ENCODE data around the gene MRPS25. TPM values are rescaled to one million over a fixed set of nuclear protein-coding genes. Genes with fewer than 3 reads are reported as not detected.

The MRPS25 gene
- 60.2 TPM for total RNA-seq
- long read RNA-seq, full-length matches to known transcripts, result 42 of 64 reads
- long read RNA-seq, partial matches to known transcripts, result 3 of 64 reads
- long read RNA-seq, other reads (novel, unspliced or antisense), result 19 of 64 reads

- Histone ChIP-seq H3K4me1 (peaks cover 14% of the 10 kb centered on the region), H3K36me3 (no peaks in the 10 kb centered on the region), H3K9me3 (no peaks in the 10 kb centered on the region), H3K27me3 (no peaks in the 10 kb centered on the region), H3K27ac (peak within 1 kb of the TSS; percentile 88), H3K4me3 (peak within 1 kb of the TSS; percentile 84)
- peak; percentile 97 for DNase-seq
- ATAC-seq, result peak; percentile 98
- no peak for TF ChIP-seq CTCF (IDR thresholded peaks at IDR 0.05)
- intact Hi-C loops (cut with DNase I), result no loop called here
Measured at GRCh38 chr3:15064835-15065549, at the start of gene MRPS25. MRPS25 (minus strand) TSS chr3:15065315; CDS start chr3:15065194, 121 bp downstream.

- ATAC-seq (no peak), DNase-seq (no peak)
- intact Hi-C loops (cut with DNase I), result no loop called here
- H3K27me3 ChIP-seq, result no peaks in the 10 kb centered on the region
- no peak overlapping the region for H3K27ac ChIP-seq
- no peaks in the 10 kb centered on the region for H3K9me3 ChIP-seq
- H3K36me3 ChIP-seq, result no peaks in the 10 kb centered on the region
- H3K4me3 ChIP-seq, result no peak overlapping the region
- H3K4me1 ChIP-seq, result no peaks in the 10 kb centered on the region
- TF ChIP-seq CTCF (IDR thresholded peaks at IDR 0.05), result no peak
Measured at GRCh38 chr3:15113884-15114283, 48.8 kb upstream of the MRPS25 start.

- Histone ChIP-seq H3K9me3 (no peaks in the 10 kb centered on the region), H3K36me3 (no peaks in the 10 kb centered on the region), H3K27ac (no peak overlapping the region), H3K4me1 (no peaks in the 10 kb centered on the region), H3K4me3 (no peak overlapping the region), H3K27me3 (no peaks in the 10 kb centered on the region)
- DNase-seq, result no peak
- ATAC-seq, result no peak
- TF ChIP-seq CTCF (IDR thresholded peaks at IDR 0.05), result no peak
- intact Hi-C loops (cut with DNase I), result no loop called here
Measured at GRCh38 chr3:15113471-15113870, 48.4 kb upstream of the MRPS25 start.

- intact Hi-C loops (cut with DNase I), result no loop called here
- Histone ChIP-seq H3K27me3 (no peaks in the 10 kb centered on the region), H3K36me3 (no peaks in the 10 kb centered on the region)
Measured at GRCh38 chr3:15112011-15112410, 46.9 kb upstream of the MRPS25 start.

GRCh38 chr3:15110206-15110605 is 45.1 kb upstream of the MRPS25 start:
- Histone ChIP-seq H3K36me3 (no peaks in the 10 kb centered on the region), H3K9me3 (no peaks in the 10 kb centered on the region), H3K27me3 (no peaks in the 10 kb centered on the region), H3K4me3 (no peak overlapping the region), H3K27ac (no peak overlapping the region), H3K4me1 (peaks cover 3% of the 10 kb centered on the region)
- no peak for ATAC-seq
- no peak for TF ChIP-seq CTCF (IDR thresholded peaks at IDR 0.05)
- intact Hi-C loops (cut with DNase I), result no loop called here
- no peak for DNase-seq

More at GRCh38 chr3:15112011-15112410, 46.9 kb upstream of the MRPS25 start:
- Histone ChIP-seq H3K27ac (no peak overlapping the region), H3K9me3 (no peaks in the 10 kb centered on the region), H3K4me1 (peaks cover 3% of the 10 kb centered on the region), H3K4me3 (no peak overlapping the region)
- TF ChIP-seq CTCF (IDR thresholded peaks at IDR 0.05), result no peak
- DNase-seq (no peak), ATAC-seq (no peak)
